ENCODE measurements around the gene CHRDL2.
"Not testable (repeated sequence)": the region's sequence is repeated elsewhere in the genome, so short reads cannot be mapped to it uniquely, and the experiment has no call there.

CHRDL2 gene

GRCh38 chr11:74669211-74670160, 61.7 kb downstream of the CHRDL2 start:
- Histone ChIP-seq H3K9ac (no peak overlapping the region), H2AFZ (ENCODE audit: low read depth) (no peak overlapping the region), H3K4me3 (IDR thresholded peaks at IDR 0.05; ENCODE audit: insufficient read depth, low read depth, low read length) (no peak overlapping the region), H3K36me3 (ENCODE audit: insufficient read depth) (no peaks in the 10 kb centered on the region), H3K27ac (no peak overlapping the region), H3K27me3 (ENCODE audit: insufficient read depth, low read depth) (no peaks in the 10 kb centered on the region), H4K20me1 (ENCODE audit: insufficient read depth) (no peaks in the 10 kb centered on the region), H3K4me2 (no peak overlapping the region), H3K4me1 (ENCODE audit: low read depth, poor library complexity, severe bottlenecking) (no peaks in the 10 kb centered on the region), H3K79me2 (ENCODE audit: insufficient read depth, low read depth) (no peaks in the 10 kb centered on the region)
- TF ChIP-seq CTCF (conservative IDR thresholded peaks at IDR 0.05; ENCODE audit: low read depth, low read length) = no peak

- Histone ChIP-seq H3K36me3 (ENCODE audit: insufficient read depth) (no peaks in the 10 kb centered on the region), H3K9ac (no peak overlapping the region), H3K27me3 (ENCODE audit: insufficient read depth, low read depth) (no peaks in the 10 kb centered on the region), H3K4me3 (IDR thresholded peaks at IDR 0.05; ENCODE audit: insufficient read depth, low read depth, low read length) (no peak overlapping the region), H3K79me2 (ENCODE audit: insufficient read depth, low read depth) (no peaks in the 10 kb centered on the region), H3K4me1 (ENCODE audit: low read depth, poor library complexity, severe bottlenecking) (no peaks in the 10 kb centered on the region), H2AFZ (ENCODE audit: low read depth) (no peak overlapping the region), H3K4me2 (no peak overlapping the region), H4K20me1 (ENCODE audit: insufficient read depth) (no peaks in the 10 kb centered on the region), H3K27ac (no peak overlapping the region)
- TF ChIP-seq CTCF (conservative IDR thresholded peaks at IDR 0.05; ENCODE audit: low read depth, low read length) = no peak
Measured at GRCh38 chr11:74663315-74663714, 67.9 kb downstream of the CHRDL2 start.

GRCh38 chr11:74662487-74663103, 68.6 kb downstream of the CHRDL2 start:
- no peak overlapping the region for H3K9ac ChIP-seq
- H3K27me3 ChIP-seq (ENCODE audit: insufficient read depth, low read depth) = no peaks in the 10 kb centered on the region
- no peaks in the 10 kb centered on the region for H4K20me1 ChIP-seq (ENCODE audit: insufficient read depth)
- no peak overlapping the region for H2AFZ ChIP-seq (ENCODE audit: low read depth)
- no peak for TF ChIP-seq CTCF (conservative IDR thresholded peaks at IDR 0.05; ENCODE audit: low read depth, low read length)
- no peak overlapping the region for H3K27ac ChIP-seq
- no peaks in the 10 kb centered on the region for H3K4me1 ChIP-seq (ENCODE audit: low read depth, poor library complexity, severe bottlenecking)
- no peaks in the 10 kb centered on the region for H3K36me3 ChIP-seq (ENCODE audit: insufficient read depth)
- no peak overlapping the region for H3K4me2 ChIP-seq
- no peak overlapping the region for H3K4me3 ChIP-seq (IDR thresholded peaks at IDR 0.05; ENCODE audit: insufficient read depth, low read depth, low read length)
- H3K79me2 ChIP-seq (ENCODE audit: insufficient read depth, low read depth) = no peaks in the 10 kb centered on the region

- not testable (repeated sequence) for H3K4me2 ChIP-seq; H3K4me3 ChIP-seq (IDR thresholded peaks at IDR 0.05; ENCODE audit: insufficient read depth, low read depth, low read length); H3K4me1 ChIP-seq (ENCODE audit: low read depth, poor library complexity, severe bottlenecking); H2AFZ ChIP-seq (ENCODE audit: low read depth); H3K9ac ChIP-seq; H3K79me2 ChIP-seq (ENCODE audit: insufficient read depth, low read depth); H3K27ac ChIP-seq; H3K27me3 ChIP-seq (ENCODE audit: insufficient read depth, low read depth); H4K20me1 ChIP-seq (ENCODE audit: insufficient read depth); H3K36me3 ChIP-seq (ENCODE audit: insufficient read depth)
Measured at GRCh38 chr11:74659124-74659523, 72.1 kb downstream of the CHRDL2 start.

GRCh38 chr11:74654976-74655375, 76.2 kb downstream of the CHRDL2 start:
- Histone ChIP-seq H3K79me2 (ENCODE audit: insufficient read depth, low read depth) (no peaks in the 10 kb centered on the region), H3K27ac (no peak overlapping the region), H2AFZ (ENCODE audit: low read depth) (no peak overlapping the region), H3K27me3 (ENCODE audit: insufficient read depth, low read depth) (no peaks in the 10 kb centered on the region), H3K4me2 (no peak overlapping the region), H3K4me1 (ENCODE audit: low read depth, poor library complexity, severe bottlenecking) (no peaks in the 10 kb centered on the region), H3K36me3 (ENCODE audit: insufficient read depth) (no peaks in the 10 kb centered on the region), H4K20me1 (ENCODE audit: insufficient read depth) (no peaks in the 10 kb centered on the region), H3K9ac (no peak overlapping the region), H3K4me3 (IDR thresholded peaks at IDR 0.05; ENCODE audit: insufficient read depth, low read depth, low read length) (no peak overlapping the region)
- no peak for TF ChIP-seq CTCF (conservative IDR thresholded peaks at IDR 0.05; ENCODE audit: low read depth, low read length)
